H9 (cell line): Measurements from ENCODE around the gene PAK2. TPM values are rescaled to one million over a fixed set of nuclear protein-coding genes. Genes with fewer than 3 reads are reported as not detected.

Source experiments
- DNase-seq: peaks from one replicate; pipeline ENCODE4 v3.0.0-alpha.2; 2017
- H2AFZ ChIP-seq: one replicate; pipeline ENCODE4 v1.6.1; 2013; ENCODE audit warnings: mild to moderate bottlenecking, low read length, control low read depth, moderate library complexity
- H2AK5ac ChIP-seq: 2 replicates; pipeline ENCODE4 v1.6.1; 2013; ENCODE audit warnings: low read length, control low read depth, mixed read lengths; ENCODE audit not compliant: insufficient read length
- H2BK120ac ChIP-seq: one replicate; pipeline ENCODE4 v1.6.1; 2013; ENCODE audit warnings: low read depth, mild to moderate bottlenecking, low read length, control low read depth, inconsistent platforms; ENCODE audit not compliant: poor library complexity, severe bottlenecking
- H2BK12ac ChIP-seq: 2 replicates; pipeline ENCODE4 v1.6.1; 2013; ENCODE audit warnings: low read length, control low read depth, mixed read lengths, low read depth; ENCODE audit not compliant: insufficient read length
- H2BK15ac ChIP-seq: 2 replicates; pipeline ENCODE4 v1.6.1; 2013; ENCODE audit warnings: low read depth, low read length, control low read depth
- H2BK20ac ChIP-seq: one replicate; pipeline ENCODE4 v1.6.1; 2013; ENCODE audit warnings: low read depth, mild to moderate bottlenecking, low read length, control low read depth, inconsistent platforms; ENCODE audit not compliant: poor library complexity, severe bottlenecking
- H2BK5ac ChIP-seq: 2 replicates; pipeline ENCODE4 v1.6.1; 2013; ENCODE audit warnings: low read length, control low read depth, mixed read lengths; ENCODE audit not compliant: insufficient read length
- H3K14ac ChIP-seq: 2 replicates; pipeline ENCODE4 v1.6.1; 2013; ENCODE audit warnings: low read length, control low read depth; ENCODE audit not compliant: insufficient read depth
- H3K18ac ChIP-seq: 2 replicates; pipeline ENCODE4 v1.6.1; 2013; ENCODE audit warnings: low read depth, mild to moderate bottlenecking, mixed read lengths, low read length, control low read depth; ENCODE audit not compliant: insufficient read length
- H3K23ac ChIP-seq: 2 replicates; pipeline ENCODE4 v1.6.1; 2013; ENCODE audit warnings: low read length, control low read depth, mixed read lengths, low read depth; ENCODE audit not compliant: insufficient read length
- H3K23me2 ChIP-seq: 2 replicates; pipeline ENCODE4 v1.6.1; 2013; ENCODE audit warnings: low read depth, mild to moderate bottlenecking, mixed read lengths, low read length, control low read depth; ENCODE audit not compliant: insufficient read length, poor library complexity, severe bottlenecking
- H3K27ac ChIP-seq: 2 replicates; pipeline ENCODE4 v1.5.1; 2013; ENCODE audit warnings: low read length, control low read depth, mixed read lengths, low read depth; ENCODE audit not compliant: insufficient read length
- H3K27me3 ChIP-seq: 2 replicates; pipeline ENCODE4 v1.6.1; 2013; ENCODE audit warnings: low read length, control low read depth, inconsistent platforms; ENCODE audit not compliant: insufficient read depth
- H3K4ac ChIP-seq: 2 replicates; pipeline ENCODE4 v1.6.1; 2013; ENCODE audit warnings: low read depth, mild to moderate bottlenecking, control low read depth, inconsistent platforms, low read length, moderate library complexity
- H3K4me1 ChIP-seq: 2 replicates; pipeline ENCODE4 v1.6.1; 2013; ENCODE audit warnings: low read length, control low read depth, inconsistent platforms; ENCODE audit not compliant: insufficient read depth
- H3K4me2 ChIP-seq: 2 replicates; pipeline ENCODE4 v1.6.1; 2013; ENCODE audit warnings: low read length, control low read depth, mixed read lengths; ENCODE audit not compliant: insufficient read length, insufficient read depth
- H3K56ac ChIP-seq: 2 replicates; pipeline ENCODE4 v1.6.1; 2013; ENCODE audit warnings: low read depth, mild to moderate bottlenecking, mixed read lengths, low read length, control low read depth; ENCODE audit not compliant: insufficient read length
- H3K79me1 ChIP-seq: 2 replicates; pipeline ENCODE4 v1.6.1; 2013; ENCODE audit warnings: low read depth, mild to moderate bottlenecking, moderate library complexity, low read length, control low read depth, inconsistent platforms; ENCODE audit not compliant: insufficient read depth, poor library complexity, severe bottlenecking
- H3K79me2 ChIP-seq: 2 replicates; pipeline ENCODE4 v1.6.1; 2013; ENCODE audit warnings: low read length, control low read depth, inconsistent platforms; ENCODE audit not compliant: insufficient read depth
- H3K9ac ChIP-seq: 2 replicates; pipeline ENCODE4 v1.6.1; 2013; ENCODE audit warnings: low read length, control low read depth, mixed read lengths; ENCODE audit not compliant: insufficient read length; ENCODE audit errors: extremely low read depth
- H3K9me3 ChIP-seq: one replicate; pipeline ENCODE4 v1.6.1; 2013; ENCODE audit warnings: low read depth, low read length, inconsistent platforms; ENCODE audit not compliant: control insufficient read depth
- H3T11ph ChIP-seq: one replicate; pipeline ENCODE4 v1.6.1; 2013; ENCODE audit warnings: mild to moderate bottlenecking, low read length, control low read depth, inconsistent platforms
- H4K20me1 ChIP-seq: one replicate; pipeline ENCODE4 v1.6.1; 2013; ENCODE audit not compliant: control insufficient read depth, insufficient read length, insufficient read depth
- H4K5ac ChIP-seq: 2 replicates; pipeline ENCODE4 v1.6.1; 2013; ENCODE audit warnings: low read depth, mild to moderate bottlenecking, mixed read lengths, low read length, control low read depth; ENCODE audit not compliant: insufficient read length
- H4K8ac ChIP-seq: replicated peaks from 2 replicates; pipeline ENCODE4 v1.6.1; 2013; ENCODE audit warnings: low read length, control low read depth, mixed read lengths, low read depth; ENCODE audit not compliant: insufficient read length
- H4K91ac ChIP-seq: 2 replicates; pipeline ENCODE4 v1.6.1; 2013; ENCODE audit warnings: low read depth, mild to moderate bottlenecking, moderate library complexity, mixed read lengths, low read length, control low read depth; ENCODE audit not compliant: insufficient read length
- H3K27ac Mint-ChIP-seq, 3 experiments: 2 replicates in 2 of 3; 3 replicates in 1 of 3; pipeline ENCODE4 v1.8.0; 2020 to 2021; ENCODE audit warnings: mixed read lengths in 3 of 3, mild to moderate bottlenecking in 1 of 3, moderate library complexity in 1 of 3
- H3K27me3 Mint-ChIP-seq: 2 replicates; pipeline ENCODE4 v1.8.0; 2021; ENCODE audit warnings: low read depth, mild to moderate bottlenecking, moderate library complexity, mixed read lengths
- H3K36me3 Mint-ChIP-seq, 3 experiments: 2 replicates in 2 of 3; 3 replicates in 1 of 3; pipeline ENCODE4 v1.8.0; 2020 to 2021; ENCODE audit warnings: low read depth in 3 of 3, mixed read lengths in 3 of 3; ENCODE audit not compliant: insufficient read depth in 1 of 3
- H3K4me1 Mint-ChIP-seq, 2 experiments: 2 replicates each; pipeline ENCODE4 v1.8.0; 2020; ENCODE audit warnings: mixed read lengths in 2 of 2
- H3K4me3 Mint-ChIP-seq, 2 experiments: 2 replicates in 1 of 2; 3 replicates in 1 of 2; pipeline ENCODE4 v1.8.0; 2020 to 2021; ENCODE audit warnings: mild to moderate bottlenecking in 2 of 2, mixed read lengths in 2 of 2, moderate library complexity in 1 of 2
- H3K9me3 Mint-ChIP-seq, 2 experiments: 2 replicates in 1 of 2; 3 replicates in 1 of 2; pipeline ENCODE4 v1.8.0; 2020; ENCODE audit warnings: mild to moderate bottlenecking in 2 of 2, mixed read lengths in 2 of 2, moderate library complexity in 1 of 2
- WGBS: extraction: QIAGEN DNeasy Blood & Tissue Kit; methylation state at CpG from one replicate; pipeline ENCODE4 v1.1.7; 2013; ENCODE audit warnings: missing lambda C conversion rate, low lambda C conversion rate, mixed read lengths; ENCODE audit not compliant: insufficient read length; ENCODE audit errors: extremely low coverage; 5-methylcytosine and 5-hydroxymethylcytosine counted together
- total RNA-seq: library from RNA; stranded (reverse); gene quantifications from 2 replicates; pipeline ENCODE4 v1.2.1, GENCODE V29; 2021
- TF ChIP-seq, protein P1 (sequence below): fragments of 200-600 bp; sonication (generic); conservative IDR thresholded peaks from 3 replicates; pipeline ENCODE4 v1.8.0; 2021; ENCODE audit warnings: antibody characterized with exemption, mild to moderate bottlenecking

Gene PAK2
- total RNA-seq, 1 experiment from 2014 or later, result 65.7 TPM

DNA sequence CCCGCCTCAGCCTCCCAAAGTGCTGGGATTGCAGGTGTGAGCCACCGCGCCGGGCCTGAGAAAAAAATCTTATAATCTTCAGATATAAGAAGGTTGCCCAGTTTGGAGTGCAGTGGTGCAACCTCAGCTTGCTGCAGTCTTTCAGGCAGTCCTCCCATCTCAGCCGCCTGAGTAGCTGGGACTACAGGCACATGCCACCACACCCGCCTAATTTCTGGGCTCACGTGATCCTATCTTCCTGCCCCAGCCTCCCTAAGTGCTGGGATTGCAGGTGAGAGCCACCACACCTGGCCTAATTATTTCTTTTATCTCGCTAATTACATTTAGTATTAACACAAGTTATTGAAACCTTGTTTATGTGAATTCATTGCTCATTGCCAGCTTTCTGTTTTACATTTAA, 13.5 kb downstream of the PAK2 start:
- no peak overlapping the region for H4K8ac ChIP-seq
- H3K79me2 ChIP-seq, result peaks cover 53% of the 10 kb centered on the region
- H3K27me3 ChIP-seq, result no peaks in the 10 kb centered on the region
- H3T11ph ChIP-seq, result no peak overlapping the region
- no peak for DNase-seq
- H4K20me1 ChIP-seq, result no peaks in the 10 kb centered on the region
- H3K56ac ChIP-seq, result no peak overlapping the region
- no peaks in the 10 kb centered on the region for H3K27me3 Mint-ChIP-seq
- H3K23ac ChIP-seq, result no peak overlapping the region
- no peak overlapping the region for H3K18ac ChIP-seq
- no peak overlapping the region for H2BK15ac ChIP-seq
- no peak overlapping the region for H4K5ac ChIP-seq
- H4K91ac ChIP-seq, result no peak overlapping the region
- H2AFZ ChIP-seq, result no peak overlapping the region
- no peak overlapping the region for H2BK20ac ChIP-seq
- H3K23me2 ChIP-seq, result no peaks in the 10 kb centered on the region
- H3K27ac Mint-ChIP-seq, result no peak overlapping the region; a peak in 1 of 7 replicates
- H2BK5ac ChIP-seq, result no peak overlapping the region
- peaks cover 6 to 14% of the 10 kb centered on the region in 2 experiments; a peak in 3 of 4 replicates for H3K4me1 Mint-ChIP-seq
- H3K4me1 ChIP-seq, result peaks cover 3% of the 10 kb centered on the region; the same call in 1 of the 2 replicates
- peaks cover 11% of the 10 kb centered on the region for H3K9me3 ChIP-seq
- no peak overlapping the region for H2BK120ac ChIP-seq
- H3K4me3 Mint-ChIP-seq, result no peak overlapping the region
- no peak overlapping the region for H2BK12ac ChIP-seq
- WGBS, result no CpG with 5 or more reads among the region's 8 CpGs
- H3K4me2 ChIP-seq, result no peak overlapping the region
- H3K14ac ChIP-seq, result no peak overlapping the region
- H3K79me1 ChIP-seq, result peaks cover 16% of the 10 kb centered on the region
- H3K4ac ChIP-seq, result no peak overlapping the region
- H3K27ac ChIP-seq, result no peak overlapping the region
- H3K9ac ChIP-seq, result no peak overlapping the region
- H2AK5ac ChIP-seq, result no peak overlapping the region
- peaks cover 55 to 61% (median 57%) of the 10 kb centered on the region in 3 experiments for H3K36me3 Mint-ChIP-seq
- TF ChIP-seq, protein P1, sequence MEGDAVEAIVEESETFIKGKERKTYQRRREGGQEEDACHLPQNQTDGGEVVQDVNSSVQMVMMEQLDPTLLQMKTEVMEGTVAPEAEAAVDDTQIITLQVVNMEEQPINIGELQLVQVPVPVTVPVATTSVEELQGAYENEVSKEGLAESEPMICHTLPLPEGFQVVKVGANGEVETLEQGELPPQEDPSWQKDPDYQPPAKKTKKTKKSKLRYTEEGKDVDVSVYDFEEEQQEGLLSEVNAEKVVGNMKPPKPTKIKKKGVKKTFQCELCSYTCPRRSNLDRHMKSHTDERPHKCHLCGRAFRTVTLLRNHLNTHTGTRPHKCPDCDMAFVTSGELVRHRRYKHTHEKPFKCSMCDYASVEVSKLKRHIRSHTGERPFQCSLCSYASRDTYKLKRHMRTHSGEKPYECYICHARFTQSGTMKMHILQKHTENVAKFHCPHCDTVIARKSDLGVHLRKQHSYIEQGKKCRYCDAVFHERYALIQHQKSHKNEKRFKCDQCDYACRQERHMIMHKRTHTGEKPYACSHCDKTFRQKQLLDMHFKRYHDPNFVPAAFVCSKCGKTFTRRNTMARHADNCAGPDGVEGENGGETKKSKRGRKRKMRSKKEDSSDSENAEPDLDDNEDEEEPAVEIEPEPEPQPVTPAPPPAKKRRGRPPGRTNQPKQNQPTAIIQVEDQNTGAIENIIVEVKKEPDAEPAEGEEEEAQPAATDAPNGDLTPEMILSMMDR, result no peak
- H3K9me3 Mint-ChIP-seq, result peaks cover 26 to 36% of the 10 kb centered on the region in 2 experiments
